Inferior parietal cortex (tissue), 1 donor: ENCODE measurements around the gene ERMN.

Experiments used
- DNase-seq: peaks from one replicate; pipeline ENCODE4 v3.0.0-alpha.2; 2016; ENCODE audit errors: extremely low spot score

The ERMN gene

DNA sequence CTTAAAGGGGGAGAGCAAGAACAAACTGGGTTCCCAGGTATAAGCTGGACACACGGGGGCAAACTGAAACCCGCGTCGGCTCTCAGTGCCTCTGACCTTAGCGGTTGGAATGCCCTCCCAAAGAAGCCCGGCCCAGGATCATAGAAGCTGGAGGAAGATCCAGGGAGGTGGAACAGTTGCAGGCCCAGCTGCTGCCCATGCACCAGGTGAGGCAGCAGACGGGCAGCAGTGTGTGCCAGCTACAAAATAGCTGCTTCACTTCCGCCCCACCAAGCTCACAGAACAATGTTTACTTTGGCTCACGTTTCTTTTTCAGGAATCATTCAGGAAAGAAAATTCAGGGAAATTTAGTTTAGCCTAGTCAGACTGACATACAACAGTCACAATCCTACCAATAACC is 3.9 kb upstream of the ERMN start:
- no peak for DNase-seq

GRCh38 chr2:157327621-157328500 is 2.2 kb upstream of the ERMN start:
- peak; percentile 93 for DNase-seq

DNA sequence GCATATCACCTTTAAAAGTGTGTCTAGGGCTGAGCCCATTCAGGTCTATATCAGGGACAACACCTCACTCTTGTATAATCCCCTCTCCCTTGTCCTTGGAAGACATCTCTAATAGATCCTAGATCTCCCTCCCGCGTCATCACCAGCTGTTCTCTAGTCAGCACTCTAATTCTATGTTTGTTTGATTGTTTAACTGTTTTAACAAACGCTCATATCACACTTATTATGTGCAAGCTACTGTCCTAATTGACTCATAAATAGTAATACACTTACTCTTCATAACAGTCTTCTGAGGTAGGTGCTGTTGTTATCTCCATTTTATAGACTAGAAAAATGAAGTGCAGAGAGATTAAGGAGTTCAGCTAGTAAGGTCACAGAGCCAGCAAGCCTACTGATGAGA is 1.6 kb upstream of the ERMN start:
- no peak for DNase-seq

GRCh38 chr2:157326698-157327097 is 1.1 kb upstream of the ERMN start:
- DNase-seq: no peak

DNA sequence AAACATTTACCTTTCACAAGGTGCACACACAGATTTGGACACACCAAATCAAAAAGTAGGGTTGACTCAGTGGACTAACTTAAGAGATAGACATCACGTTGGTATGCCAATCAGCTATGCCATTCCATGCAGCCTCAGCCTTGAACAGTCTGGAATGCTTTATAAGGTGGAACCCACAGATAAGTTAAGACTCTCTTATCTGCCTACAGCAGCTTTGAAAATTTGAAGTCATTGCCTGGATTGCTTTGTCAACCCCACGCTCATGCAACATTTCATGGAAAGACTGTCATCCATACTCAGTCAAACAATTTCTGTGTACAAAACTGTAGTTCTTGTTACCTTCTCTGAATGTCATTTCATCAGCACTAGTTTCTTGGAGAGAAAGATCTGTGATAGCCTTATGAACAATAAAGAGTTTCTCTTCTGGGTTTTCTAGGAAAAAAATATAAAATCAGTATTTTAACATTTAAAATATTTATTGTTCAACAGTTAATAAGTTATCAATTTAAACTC is 1.2 kb downstream of the ERMN start:
- no peak for DNase-seq

DNA sequence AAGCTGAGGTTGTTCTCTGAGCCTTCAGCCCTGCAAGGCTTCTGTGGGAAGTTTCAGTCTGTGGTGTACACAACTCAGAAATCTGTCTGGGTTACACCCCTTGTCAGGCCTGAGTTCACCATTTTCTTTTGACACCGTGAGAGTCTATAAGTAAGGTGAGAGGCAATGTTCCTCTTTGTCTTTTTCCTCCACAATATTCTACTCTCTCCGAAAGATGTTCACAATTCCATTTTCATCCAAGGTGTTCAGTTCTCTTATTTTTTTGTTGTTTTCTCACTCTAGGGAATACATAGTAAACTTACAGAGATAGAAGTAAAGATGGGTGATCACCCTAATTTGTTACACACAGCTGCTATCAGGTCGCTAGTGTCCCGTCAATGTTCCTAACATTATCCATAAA is 3.2 kb downstream of the ERMN start:
- peak; percentile 8 for DNase-seq

DNA sequence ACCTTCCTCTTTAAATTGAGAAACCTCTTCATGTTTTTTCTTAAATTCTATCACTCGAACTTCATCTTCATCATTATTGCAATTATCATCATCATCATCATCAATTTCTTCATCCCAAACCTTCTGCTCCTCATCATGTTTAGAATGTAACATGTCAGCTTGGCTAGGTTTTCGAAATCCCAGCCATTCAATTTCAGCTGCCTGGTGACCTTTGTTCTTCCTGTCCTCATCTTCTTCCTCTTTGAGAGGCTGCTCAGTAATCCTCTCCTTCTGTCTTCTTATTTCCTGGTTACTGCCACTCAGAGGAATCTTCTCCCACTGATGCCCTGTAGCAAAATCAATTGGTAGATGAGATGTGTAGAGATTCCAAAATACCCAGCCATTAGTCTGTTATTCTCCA is 4.2 kb downstream of the ERMN start:
- no peak for DNase-seq

DNA sequence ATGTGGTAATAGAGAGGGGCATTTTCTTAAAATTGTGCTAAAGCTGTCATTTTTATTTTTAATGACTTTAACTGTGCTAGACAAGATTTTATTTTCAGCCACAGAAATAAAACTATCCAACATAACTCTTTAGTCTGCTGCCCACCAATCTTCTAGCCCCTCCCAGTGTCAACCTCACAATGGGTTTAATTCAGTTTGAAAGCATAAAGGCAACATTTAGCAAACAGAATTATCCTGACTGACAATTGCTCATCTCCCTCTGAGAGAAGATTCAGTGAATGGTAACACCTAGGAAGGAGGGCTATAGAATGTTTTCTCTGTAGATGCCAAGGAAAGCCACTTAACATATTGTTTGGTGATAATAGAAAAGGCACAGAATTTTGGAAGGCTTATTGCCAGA is 5.2 kb downstream of the ERMN start:
- peak; percentile 64 for DNase-seq

DNA sequence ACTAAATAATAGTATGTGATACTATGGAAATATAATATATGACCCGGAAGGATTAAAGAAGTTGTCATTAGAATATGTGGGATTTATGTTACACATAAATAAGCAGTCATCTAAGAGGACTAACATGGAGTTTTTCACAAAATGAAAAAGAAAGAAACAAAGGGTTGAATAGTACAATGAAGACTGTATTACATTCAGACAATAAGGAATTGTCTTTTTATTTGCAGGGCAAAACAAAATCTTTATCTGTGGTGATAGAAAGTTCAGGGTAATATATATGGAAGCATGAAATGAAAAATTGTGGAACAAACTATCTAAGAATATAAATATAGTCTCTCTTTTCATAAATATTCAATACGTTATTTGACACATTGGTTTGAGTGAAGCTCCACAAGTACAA is 5.8 kb downstream of the ERMN start:
- DNase-seq: peak; percentile 56

- DNase-seq: no peak
Observed at GRCh38 chr2:157318884-157319283, 6.7 kb downstream of the ERMN start.

DNA sequence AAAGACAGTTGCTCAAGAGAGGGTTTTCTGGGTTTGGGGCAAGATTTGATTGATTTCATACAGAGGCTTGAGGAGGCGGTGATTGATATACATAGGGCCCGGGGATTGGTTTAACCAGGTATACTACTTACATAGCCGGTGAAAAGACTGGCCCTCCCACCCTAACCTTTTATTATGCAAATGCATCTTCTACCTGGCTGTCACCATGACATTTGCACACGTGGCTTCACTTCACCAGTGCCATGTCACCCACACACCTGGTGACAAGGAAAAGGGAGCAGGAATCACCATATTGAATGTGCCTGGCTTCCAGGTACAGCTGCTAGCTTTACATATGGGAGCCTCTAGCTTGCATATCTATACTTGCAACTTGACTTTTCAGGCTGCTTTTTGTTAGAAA is 9.7 kb downstream of the ERMN start:
- DNase-seq: no peak

DNA sequence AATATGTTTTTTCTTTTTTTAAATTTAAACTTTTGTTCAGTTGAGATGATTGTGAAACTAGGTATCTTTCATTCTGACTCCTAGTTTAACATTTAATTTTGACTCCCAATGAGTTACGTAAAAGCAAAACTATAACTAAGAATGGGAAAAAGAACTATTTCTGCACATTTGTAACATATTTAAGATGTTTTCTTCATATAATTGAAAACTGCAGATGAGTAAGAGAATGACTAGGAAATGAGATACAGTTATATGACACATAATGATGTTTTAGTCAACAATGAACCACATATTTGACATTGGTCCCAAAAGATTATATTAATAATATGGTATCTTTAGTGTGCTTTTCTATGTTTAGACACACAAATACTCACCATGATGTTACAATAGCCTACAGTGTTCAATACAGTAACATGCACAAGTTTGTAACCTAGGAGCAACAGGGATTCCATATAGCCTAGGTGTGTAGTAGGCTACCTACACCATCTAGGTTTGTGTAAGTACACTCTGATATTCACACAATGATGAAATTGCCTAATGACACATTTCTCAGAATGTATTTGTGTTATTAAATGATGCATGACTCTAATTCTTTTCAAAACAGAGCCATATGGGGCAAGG is 12.6 kb downstream of the ERMN start:
- no peak for DNase-seq

DNA sequence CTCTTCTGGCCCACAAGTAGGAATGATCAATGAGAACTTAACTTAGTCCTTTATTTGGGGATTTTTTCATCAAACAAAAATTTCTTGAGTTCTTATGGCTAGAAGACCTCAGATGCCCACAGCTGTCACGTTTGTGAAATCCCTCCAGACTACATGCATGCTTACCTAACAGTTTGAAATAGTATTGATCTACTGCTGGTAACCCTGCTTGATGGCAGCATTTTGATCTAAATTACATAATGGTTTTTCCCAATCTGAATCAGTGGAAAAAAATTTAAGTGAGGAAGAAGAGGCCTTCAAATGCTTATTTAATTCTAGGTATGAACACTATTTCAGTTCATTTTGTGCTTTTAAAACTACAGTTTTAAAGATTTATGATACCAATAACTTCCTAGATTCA is 13.9 kb downstream of the ERMN start:
- DNase-seq: no peak

GRCh38 chr2:157309878-157310277 is 15.7 kb downstream of the ERMN start:
- DNase-seq: no peak

DNA sequence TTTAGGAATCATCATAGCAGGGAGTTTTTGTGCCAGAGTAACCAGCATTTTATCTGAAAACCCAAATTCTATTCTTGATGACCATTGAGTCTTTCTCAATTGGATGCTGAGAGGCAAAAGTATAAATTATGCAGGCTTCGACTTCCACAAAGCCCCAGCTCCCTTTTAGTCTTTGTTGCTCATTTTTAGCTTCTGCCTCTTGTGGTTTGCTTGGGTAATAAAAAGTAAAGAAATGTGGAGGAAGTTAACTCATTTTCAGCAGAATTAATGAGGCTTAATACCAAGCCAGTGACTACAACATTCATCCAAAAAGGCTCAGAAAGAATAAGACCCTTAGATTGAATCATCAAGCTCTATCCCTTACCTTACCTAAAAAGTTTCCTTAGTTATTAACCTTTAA is 18.6 kb downstream of the ERMN start:
- DNase-seq: no peak

DNA sequence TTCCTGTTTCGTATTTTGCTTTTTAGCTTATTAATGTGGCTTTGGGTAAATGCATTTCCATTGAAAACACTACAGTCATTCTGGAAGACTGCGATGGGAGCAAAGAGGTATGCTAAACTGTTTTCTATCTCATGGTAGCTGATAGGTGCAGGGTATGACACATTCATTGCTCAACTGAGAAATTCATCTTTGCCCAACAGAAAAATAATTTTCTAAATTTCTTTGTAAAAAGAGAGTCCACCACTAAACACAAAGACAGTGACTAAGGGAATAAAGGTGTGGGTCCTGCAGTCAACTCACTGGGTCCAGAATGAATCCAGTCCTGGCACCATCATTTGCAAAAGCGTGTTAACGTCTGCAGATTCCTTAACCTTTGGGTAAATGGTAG is 19.9 kb downstream of the ERMN start:
- DNase-seq: no peak

GRCh38 chr2:157304811-157305722 is 20.6 kb downstream of the ERMN start:
- no peak for DNase-seq

DNA sequence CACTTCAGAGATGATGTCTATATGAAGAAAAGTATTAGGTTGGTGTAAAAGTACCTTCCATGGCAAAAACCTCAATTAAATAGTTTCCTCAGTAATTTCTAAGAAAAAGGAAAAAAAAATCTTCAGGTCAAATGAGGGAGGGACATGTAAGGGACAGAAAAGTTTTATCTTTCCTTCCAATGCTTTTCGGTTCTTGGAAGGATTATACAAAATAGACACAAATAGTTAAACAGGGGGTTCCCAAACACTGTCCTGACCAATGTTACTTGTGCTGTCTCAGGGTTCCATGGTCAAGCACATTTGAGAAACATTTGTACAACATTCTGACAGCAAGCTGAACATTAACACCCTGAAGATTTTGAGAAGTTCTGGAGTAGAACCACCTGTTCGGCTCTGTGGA is 22.0 kb downstream of the ERMN start:
- no peak for DNase-seq

DNA sequence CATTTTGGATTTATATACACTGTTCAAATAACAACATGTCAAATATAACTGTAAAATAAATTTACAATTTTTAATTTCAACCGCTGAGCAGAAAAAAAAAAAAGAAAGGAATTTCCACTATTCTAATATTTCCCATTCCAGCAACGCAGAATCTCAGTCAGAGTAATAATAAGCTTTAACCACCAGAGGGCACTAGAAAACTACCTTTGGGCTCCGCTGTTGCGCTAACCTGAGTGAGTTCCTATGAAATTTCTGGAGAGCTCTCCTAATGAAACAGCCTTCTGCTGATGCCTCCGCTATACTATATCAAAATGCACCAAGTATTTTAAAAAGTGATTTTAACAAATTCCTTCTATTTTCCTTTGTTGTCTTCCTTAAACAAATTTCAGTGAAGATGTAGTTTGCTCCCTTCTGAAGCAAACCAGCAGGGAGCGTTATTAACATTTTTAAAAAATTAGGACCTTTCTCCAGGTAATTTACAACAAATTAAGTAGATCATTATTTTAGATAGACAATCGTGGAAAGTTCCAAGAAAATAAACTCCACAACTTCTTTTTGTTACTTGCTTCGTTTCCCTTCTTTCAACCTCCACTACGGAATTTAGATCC is 23.0 kb downstream of the ERMN start:
- DNase-seq: peak; percentile 98

- DNase-seq: no peak
Observed at GRCh38 chr2:157301307-157301706, 24.3 kb downstream of the ERMN start.

GRCh38 chr2:157296958-157297357 is 28.7 kb downstream of the ERMN start:
- DNase-seq: no peak

- no peak for DNase-seq
Observed at GRCh38 chr2:157296490-157296889, 29.1 kb downstream of the ERMN start.
